Activated T-cell treated with anti-CD3 and anti-CD28 coated beads, Interleukin-2, amount 50 U/mL, for 24 hours (primary cell): Measurements from ENCODE around the gene CLASP1.
"Not testable (repeated sequence)": the region's sequence is repeated elsewhere in the genome, so short reads cannot be mapped to it uniquely, and the experiment has no call there.

Experiments used
- DNase-seq: peaks from one replicate; pipeline ENCODE4 v3.0.0-alpha.2; 2020
- H3K27ac Mint-ChIP-seq: 2 replicates; pipeline ENCODE4 v1.8.0; 2020; ENCODE audit warnings: mild to moderate bottlenecking, mixed read lengths
- H3K27me3 Mint-ChIP-seq: 2 replicates; pipeline ENCODE4 v1.8.0; 2020; ENCODE audit warnings: mixed read lengths
- H3K36me3 Mint-ChIP-seq: 2 replicates; pipeline ENCODE4 v1.8.0; 2020; ENCODE audit warnings: low read depth, mixed read lengths
- H3K4me1 Mint-ChIP-seq: 2 replicates; pipeline ENCODE4 v1.8.0; 2020; ENCODE audit warnings: low read depth, mixed read lengths
- H3K4me3 Mint-ChIP-seq: 2 replicates; pipeline ENCODE4 v1.8.0; 2020; ENCODE audit warnings: mild to moderate bottlenecking, moderate library complexity, mixed read lengths
- H3K9me3 Mint-ChIP-seq: 2 replicates; pipeline ENCODE4 v1.8.0; 2020; ENCODE audit warnings: mixed read lengths

CLASP1 gene

DNA sequence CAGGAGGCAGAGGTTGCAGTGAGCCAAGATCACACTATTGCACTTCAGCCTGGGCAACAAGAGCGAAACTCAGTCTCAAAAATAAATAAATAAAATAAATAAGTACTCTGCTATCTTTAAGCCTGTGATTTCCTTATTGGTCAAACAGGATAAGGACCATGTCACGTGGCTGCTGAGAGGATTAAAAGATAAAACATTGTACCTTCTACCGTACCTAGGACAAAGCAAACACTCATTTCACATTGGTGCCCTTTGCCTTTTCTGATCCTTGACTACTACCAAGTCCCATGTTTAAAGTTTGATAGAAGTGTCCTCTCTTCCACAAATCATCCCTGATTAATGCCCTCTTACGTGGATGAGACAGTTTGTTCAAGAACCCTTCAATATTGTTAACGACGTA lies 244.0 kb downstream of the CLASP1 start:
- DNase-seq: no peak
- Mint-ChIP-seq H3K4me1 (peaks cover 2% of the 10 kb centered on the region), H3K27me3 (no peaks in the 10 kb centered on the region), H3K9me3 (no peaks in the 10 kb centered on the region), H3K36me3 (peaks cover 97% of the 10 kb centered on the region), H3K27ac (no peak overlapping the region), H3K4me3 (no peak overlapping the region)

DNA sequence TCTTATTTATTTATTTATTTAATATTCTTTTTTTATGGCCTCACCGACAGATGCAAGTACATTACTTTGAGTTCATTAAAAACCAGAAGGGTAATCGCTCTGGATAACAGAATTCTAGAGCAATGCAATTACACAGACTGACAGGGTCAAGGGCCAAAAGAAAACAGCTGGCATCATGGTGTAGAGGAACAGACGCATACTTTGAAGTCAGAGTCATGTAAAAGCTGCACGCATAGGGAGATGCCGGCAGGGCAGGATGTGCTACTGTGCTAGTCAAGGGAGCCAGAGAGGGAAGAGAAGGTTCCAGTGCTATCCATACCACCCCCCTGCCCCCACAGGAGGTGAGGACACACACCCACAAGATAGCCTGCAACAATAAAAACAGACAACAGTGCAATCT lies 249.1 kb downstream of the CLASP1 start:
- DNase-seq: no peak
- no peaks in the 10 kb centered on the region for H3K27me3 Mint-ChIP-seq
- H3K9me3 Mint-ChIP-seq: no peaks in the 10 kb centered on the region
- no peak overlapping the region for H3K4me3 Mint-ChIP-seq
- peak overlapping the region; percentile 44 for H3K27ac Mint-ChIP-seq
- H3K4me1 Mint-ChIP-seq: peaks cover 2% of the 10 kb centered on the region
- peaks cover 95% of the 10 kb centered on the region for H3K36me3 Mint-ChIP-seq

DNA sequence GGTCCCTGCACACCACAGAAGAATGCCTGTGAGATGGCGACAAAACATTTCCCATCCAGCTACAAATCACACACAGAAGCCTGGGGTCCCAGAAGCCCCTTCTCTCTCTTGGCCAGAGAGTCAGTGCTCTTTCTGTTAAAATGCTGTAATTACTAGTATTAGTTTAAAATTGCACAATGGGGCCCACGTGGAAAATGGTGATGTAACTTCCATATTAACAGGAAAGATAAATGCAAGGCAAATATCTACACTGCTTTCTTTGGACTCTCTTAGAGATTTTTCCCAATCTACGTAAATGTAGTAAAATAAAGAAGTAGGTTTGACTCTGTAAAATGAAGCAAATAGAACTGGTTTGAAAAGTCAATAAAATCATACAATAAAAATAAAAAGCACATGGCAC lies 250.4 kb downstream of the CLASP1 start:
- Mint-ChIP-seq H3K27ac (peak overlapping the region; percentile 59), H3K9me3 (no peaks in the 10 kb centered on the region), H3K27me3 (no peaks in the 10 kb centered on the region), H3K4me3 (no peak overlapping the region), H3K36me3 (peaks cover 97% of the 10 kb centered on the region), H3K4me1 (peaks cover 2% of the 10 kb centered on the region)
- DNase-seq: no peak

DNA sequence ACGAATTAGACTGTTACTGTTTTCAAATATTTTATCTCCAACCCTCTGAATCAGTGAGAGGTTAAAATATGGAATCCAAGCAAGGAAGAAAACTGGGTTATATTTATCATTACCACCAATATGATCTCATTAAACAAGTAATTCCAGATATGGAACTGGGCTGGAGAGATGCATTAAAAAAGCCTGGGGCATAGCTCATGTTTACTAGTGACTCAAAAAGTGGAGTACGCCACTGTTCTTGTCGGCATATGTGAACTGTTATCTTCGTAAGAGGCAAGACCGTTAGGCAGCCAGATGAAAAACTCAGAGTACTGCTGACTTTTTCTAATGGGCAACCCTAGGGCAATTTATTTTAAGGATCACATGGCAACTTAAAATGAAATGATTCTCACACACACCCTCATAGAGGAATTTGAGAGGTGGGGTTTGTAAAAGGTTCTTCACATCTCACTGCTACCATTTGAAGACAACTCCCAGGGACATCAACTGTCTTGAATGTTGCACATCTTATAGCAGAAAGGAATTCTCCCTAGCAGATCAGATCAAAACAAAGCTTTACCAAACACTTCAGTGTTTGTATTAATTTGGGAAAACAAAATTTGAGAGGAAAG lies 259.1 kb downstream of the CLASP1 start:
- Mint-ChIP-seq H3K9me3 (no peaks in the 10 kb centered on the region), H3K27ac (no peak overlapping the region), H3K4me1 (peaks cover 11% of the 10 kb centered on the region), H3K27me3 (no peaks in the 10 kb centered on the region), H3K4me3 (no peak overlapping the region), H3K36me3 (peaks cover 86% of the 10 kb centered on the region)
- no peak for DNase-seq

DNA sequence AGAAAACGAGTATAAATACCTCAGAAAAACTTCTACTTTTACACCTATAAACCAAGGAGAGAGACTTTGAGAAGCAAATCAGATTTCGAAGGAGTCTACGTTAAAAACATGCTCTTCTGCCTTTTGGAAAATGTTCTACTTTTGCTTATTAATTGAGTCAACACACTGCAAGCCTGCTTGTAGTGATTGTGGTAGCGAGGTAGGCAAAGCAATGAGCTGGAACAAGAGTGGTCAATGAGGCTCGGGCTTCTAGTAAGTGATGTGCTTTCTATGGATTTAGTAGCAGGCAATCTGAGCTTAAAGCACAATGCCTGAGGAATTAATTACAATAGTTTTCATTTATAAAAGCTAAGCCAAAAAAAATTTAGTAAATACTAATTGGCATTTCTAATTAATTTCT lies 260.9 kb downstream of the CLASP1 start:
- no peak for DNase-seq
- Mint-ChIP-seq H3K36me3 (peaks cover 83% of the 10 kb centered on the region), H3K4me1 (peaks cover 11% of the 10 kb centered on the region), H3K4me3 (no peak overlapping the region), H3K27me3 (no peaks in the 10 kb centered on the region), H3K27ac (no peak overlapping the region), H3K9me3 (no peaks in the 10 kb centered on the region)

DNA sequence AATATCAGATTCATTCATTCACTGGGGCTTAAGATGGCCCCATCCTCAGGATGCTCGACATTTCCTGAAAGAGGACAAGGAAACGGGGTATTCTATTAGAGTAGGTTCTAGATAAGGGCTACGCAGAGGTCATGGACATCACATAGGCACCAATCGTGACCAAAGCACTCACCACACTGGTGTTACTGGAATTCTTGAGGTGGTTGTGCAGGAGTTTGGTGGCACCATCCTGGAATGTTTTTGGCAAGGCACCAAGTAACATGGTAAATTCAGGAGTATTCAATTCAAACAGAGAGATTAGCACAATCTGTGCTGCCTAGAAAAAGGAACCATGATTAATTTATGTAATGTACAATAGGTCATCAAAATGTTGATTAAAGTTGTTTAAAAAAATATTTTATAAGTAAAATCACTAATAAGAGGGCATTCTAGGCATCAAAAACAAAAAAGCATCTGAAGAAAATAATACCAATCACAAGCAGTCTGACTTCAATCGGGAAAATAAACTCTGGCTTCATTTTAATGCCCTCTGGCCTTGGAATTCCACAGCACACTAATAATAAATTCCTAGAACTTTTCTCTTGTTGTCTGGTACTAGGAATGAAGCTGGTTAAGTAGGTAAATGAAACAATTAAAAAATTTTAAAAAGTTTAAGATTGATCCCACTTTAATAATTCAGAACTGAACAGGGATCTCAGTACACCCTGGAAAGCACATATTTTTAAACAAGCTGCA lies 261.5 kb downstream of the CLASP1 start:
- Mint-ChIP-seq H3K36me3 (peaks cover 85% of the 10 kb centered on the region), H3K4me3 (no peak overlapping the region), H3K27ac (no peak overlapping the region), H3K9me3 (no peaks in the 10 kb centered on the region), H3K27me3 (no peaks in the 10 kb centered on the region), H3K4me1 (peaks cover 11% of the 10 kb centered on the region)
- DNase-seq: no peak

DNA sequence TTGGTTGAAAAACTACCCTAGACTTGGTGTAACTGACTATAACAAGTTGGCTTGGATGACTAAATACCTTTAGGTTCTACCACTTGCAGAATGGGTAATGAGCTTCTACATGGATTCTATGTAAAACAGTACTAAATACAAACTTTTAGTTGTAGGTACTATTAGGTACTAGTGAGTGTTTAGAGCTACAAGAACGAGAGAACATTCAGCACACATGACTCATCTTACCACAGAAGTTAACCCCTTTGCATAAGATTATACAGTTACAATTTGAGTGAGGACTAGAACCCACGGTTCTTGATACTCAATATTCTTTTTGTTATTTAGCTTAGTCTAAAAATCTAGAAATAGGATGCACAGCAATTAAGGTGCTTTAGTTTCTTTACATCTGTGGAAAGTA lies 262.6 kb downstream of the CLASP1 start:
- peak overlapping the region; percentile 64 for H3K27ac Mint-ChIP-seq
- H3K27me3 Mint-ChIP-seq: no peaks in the 10 kb centered on the region
- H3K4me1 Mint-ChIP-seq: peaks cover 11% of the 10 kb centered on the region
- peaks cover 85% of the 10 kb centered on the region for H3K36me3 Mint-ChIP-seq
- no peak overlapping the region for H3K4me3 Mint-ChIP-seq
- DNase-seq: no peak
- H3K9me3 Mint-ChIP-seq: no peaks in the 10 kb centered on the region

DNA sequence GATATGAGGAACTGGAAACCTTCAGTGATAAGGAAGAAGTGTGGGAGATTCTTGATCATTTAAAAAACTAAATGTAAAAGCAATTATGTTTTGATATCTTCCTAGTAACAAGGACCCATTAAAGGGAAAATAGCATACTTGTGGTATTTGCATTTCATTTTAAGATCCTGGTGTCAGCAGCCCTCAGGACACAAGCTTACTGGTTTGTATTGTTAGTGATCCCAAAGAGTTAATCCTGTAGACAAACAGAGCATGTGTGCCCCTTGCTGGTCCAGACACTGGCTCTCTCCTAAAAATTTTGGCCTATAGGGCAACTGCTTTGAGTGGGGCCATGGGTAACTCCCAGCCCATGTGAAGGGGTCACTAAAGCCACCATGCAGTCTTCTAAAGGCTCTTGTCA lies 263.2 kb downstream of the CLASP1 start:
- Mint-ChIP-seq H3K27ac (peak overlapping the region; percentile 22), H3K27me3 (no peaks in the 10 kb centered on the region), H3K9me3 (no peaks in the 10 kb centered on the region), H3K36me3 (peaks cover 85% of the 10 kb centered on the region), H3K4me3 (no peak overlapping the region), H3K4me1 (peaks cover 11% of the 10 kb centered on the region)
- no peak for DNase-seq

DNA sequence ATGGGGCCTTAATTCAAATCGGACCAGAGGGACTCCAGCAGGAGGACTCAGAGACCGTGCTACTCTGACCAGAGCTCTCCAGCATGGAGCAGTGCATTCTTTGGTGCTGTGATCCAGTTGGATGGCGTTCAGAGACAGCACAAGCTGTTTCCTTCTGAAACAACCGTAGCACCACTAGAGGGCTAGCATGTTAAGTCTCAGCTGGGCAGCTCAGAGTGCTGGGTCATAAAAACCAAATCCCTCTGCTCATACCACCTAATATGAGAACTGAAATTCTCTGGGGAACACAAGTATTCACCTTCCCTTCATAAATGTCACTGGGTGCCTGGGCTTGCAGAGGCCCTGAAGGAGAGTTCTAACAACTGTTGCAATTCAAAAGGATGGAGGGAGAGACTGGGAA lies 266.5 kb downstream of the CLASP1 start:
- Mint-ChIP-seq H3K4me1 (peaks cover 11% of the 10 kb centered on the region), H3K9me3 (no peaks in the 10 kb centered on the region), H3K27me3 (no peaks in the 10 kb centered on the region), H3K4me3 (no peak overlapping the region), H3K27ac (no peak overlapping the region), H3K36me3 (peaks cover 97% of the 10 kb centered on the region)
- DNase-seq: no peak

DNA sequence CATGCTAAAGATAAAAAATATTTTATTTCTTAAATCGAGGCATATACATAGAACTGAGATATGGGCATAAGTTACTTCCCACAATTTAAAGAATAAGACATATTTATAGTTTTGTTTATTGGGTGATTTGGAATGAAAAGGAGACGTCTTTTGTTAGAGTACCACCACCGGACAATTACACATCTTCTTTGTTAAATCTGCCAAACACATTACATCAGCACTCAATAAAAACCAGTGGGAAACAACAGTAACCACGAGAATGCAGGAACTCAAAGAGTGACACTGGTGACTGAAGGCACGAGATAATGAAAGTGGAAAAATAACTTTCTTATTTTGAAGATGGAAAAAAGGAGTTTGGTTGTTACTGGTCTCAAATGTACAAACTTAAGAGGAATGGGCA lies 271.6 kb downstream of the CLASP1 start:
- H3K36me3 Mint-ChIP-seq: peaks cover 99% of the 10 kb centered on the region
- H3K27me3 Mint-ChIP-seq: no peaks in the 10 kb centered on the region
- H3K27ac Mint-ChIP-seq: peak overlapping the region; percentile 9
- no peaks in the 10 kb centered on the region for H3K9me3 Mint-ChIP-seq
- H3K4me1 Mint-ChIP-seq: no peaks in the 10 kb centered on the region
- H3K4me3 Mint-ChIP-seq: no peak overlapping the region
- DNase-seq: no peak

DNA sequence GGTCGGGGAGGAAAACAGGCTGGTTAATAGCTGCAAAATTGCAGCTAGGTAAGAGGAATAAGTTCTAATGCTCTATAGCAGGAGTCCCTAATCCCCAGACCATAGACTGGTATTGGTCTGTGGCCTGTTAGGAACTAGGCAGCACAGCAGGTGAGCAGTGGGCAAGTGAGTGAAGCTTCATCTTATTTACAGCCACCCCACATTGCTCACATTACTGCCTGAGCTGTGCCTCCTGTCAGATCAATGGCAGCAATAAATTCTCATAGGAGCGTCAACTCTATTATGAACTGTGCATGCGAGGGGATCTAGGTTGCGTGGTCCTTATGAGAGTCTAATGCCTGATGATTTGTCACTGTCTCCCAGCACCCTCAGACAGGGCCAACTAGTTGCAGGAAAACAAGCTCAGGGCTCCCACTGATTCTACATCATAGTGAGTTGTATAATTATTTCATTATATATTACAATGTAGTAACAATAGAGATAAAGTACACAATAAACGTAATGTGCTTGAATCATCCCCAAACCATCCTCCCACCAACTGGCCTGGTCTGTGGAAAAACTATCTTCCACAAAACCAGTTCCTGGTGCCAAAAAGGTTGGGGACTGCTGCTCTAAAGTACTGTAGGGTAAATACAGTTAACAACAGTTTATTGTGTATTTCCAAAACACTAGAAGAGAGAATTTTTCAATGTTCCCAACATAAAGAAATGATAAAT lies 272.6 kb downstream of the CLASP1 start:
- Mint-ChIP-seq H3K4me3 (no peak overlapping the region), H3K36me3 (peaks cover 98% of the 10 kb centered on the region), H3K4me1 (no peaks in the 10 kb centered on the region), H3K27me3 (no peaks in the 10 kb centered on the region), H3K9me3 (no peaks in the 10 kb centered on the region), H3K27ac (no peak overlapping the region)
- no peak for DNase-seq

DNA sequence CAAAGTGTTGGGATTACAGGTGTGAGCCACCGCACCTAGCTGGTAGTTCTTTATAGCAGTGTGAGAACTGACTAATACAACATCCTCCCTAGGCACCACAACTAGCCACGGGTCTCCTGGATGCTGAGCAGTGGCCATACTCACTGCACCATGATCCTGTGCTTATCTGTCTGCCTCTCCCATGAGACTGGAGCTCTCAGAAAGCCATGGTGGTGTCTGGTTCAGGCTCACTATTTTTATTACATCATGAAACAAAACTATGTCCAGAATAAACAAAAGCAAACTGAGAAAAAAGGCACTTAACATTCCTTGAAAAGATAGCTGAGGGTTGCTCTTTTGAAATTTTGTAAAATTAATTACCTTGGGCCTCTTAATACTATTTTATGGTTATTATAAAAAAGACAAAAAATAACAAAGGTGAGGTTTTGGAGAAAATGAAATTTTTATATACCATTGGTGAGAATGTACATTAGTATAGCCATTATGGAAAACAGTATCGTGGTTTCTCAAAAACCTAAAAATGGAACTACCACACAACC lies 273.6 kb downstream of the CLASP1 start:
- H3K36me3 Mint-ChIP-seq: peaks cover 94% of the 10 kb centered on the region
- DNase-seq: no peak
- no peaks in the 10 kb centered on the region for H3K4me1 Mint-ChIP-seq
- H3K27me3 Mint-ChIP-seq: no peaks in the 10 kb centered on the region
- no peaks in the 10 kb centered on the region for H3K9me3 Mint-ChIP-seq
- H3K27ac Mint-ChIP-seq: no peak overlapping the region
- H3K4me3 Mint-ChIP-seq: no peak overlapping the region

DNA sequence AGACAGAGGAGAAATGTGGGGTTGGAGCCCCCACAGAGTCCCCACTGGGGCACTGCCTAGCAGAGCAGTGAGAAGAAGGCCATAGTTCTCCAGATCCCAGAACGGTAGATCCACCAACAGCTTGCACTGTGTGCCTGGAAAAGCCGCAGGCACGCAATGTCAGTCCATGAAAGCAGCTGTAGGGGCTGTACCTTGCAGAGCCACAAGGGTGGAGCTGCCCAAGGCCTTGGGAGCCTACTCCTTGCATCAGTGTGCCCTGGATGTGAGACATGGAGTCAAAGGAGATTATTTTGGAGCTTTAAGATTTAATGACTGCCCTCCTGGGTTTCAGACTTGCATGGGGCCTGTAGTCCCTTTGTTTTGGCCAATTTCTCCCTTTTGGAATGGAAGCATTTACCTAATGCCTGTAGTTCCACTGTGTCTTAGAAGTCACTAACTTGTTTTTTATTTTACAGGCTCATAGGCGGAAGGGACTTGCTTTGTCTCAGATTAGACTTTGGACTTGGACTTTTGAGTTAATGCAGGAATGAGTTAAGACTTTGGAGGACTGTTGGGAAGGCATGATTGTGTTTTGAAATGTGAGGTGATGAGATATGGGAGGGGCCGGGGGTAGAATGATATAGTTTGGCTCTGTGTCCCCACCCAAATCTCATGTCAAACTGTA lies 274.7 kb downstream of the CLASP1 start:
- not testable (repeated sequence) for H3K4me1 Mint-ChIP-seq, H3K27ac Mint-ChIP-seq, H3K9me3 Mint-ChIP-seq, H3K27me3 Mint-ChIP-seq, DNase-seq, H3K4me3 Mint-ChIP-seq
- H3K36me3 Mint-ChIP-seq: peaks cover 92% of the 10 kb centered on the region

DNA sequence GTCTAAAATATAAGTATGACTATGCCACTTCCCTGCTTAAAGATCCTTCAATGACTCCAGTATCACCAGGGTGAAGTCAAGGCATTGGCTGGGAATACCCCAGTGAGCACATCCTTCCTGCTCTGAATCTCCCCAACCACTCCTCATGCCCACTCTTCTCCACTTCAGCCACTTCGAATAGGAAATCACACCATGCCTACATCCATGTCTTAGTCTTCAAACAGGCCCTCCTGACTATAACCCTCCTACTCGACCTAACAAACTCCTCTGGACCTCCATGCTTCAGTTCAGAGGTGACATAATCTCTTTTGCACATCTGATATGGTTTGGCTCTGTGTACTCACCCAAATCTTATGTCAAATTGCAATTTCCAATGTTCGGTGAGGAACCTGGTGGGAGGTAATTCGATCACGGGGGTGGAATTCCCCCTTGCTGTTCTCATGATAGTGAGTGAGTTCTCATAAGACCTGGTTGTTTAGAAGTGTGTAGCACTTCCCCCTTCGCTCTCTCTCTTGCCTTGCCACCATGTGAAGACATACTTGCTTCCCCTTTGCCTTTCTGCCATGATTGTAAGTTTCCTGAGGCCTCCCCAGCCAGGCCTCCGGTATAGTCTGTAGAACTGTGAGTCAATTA lies 276.4 kb downstream of the CLASP1 start:
- H3K27ac Mint-ChIP-seq: peak overlapping the region; percentile 63

More for the DNA sequence above, 276.4 kb downstream of the CLASP1 start:
- Mint-ChIP-seq H3K4me3 (no peak overlapping the region), H3K27me3 (no peaks in the 10 kb centered on the region), H3K9me3 (no peaks in the 10 kb centered on the region), H3K36me3 (peaks cover 89% of the 10 kb centered on the region), H3K4me1 (no peaks in the 10 kb centered on the region)
- DNase-seq: no peak
